HEK293 (cell line): ENCODE measurements around the gene CEP89.

Source experiments
- CTCF ChIA-PET: fragments of 350-600 bp; formaldehyde crosslinking; extraction: SDS; loops from one replicate; lab custom pipeline; 2021; ENCODE audit warnings: antibody characterized with exemption; lab: Yijun Ruan, JAX
- POLR2A ChIA-PET: fragments of 300-600 bp; formaldehyde crosslinking; extraction: SDS; loops from one replicate; lab custom pipeline; 2020; ENCODE audit warnings: antibody characterized with exemption, inconsistent platforms; lab: Yijun Ruan, JAX
- H3K27ac ChIP-seq: fragments of 200-500 bp; sonication (Bioruptor generic); 2 replicates; pipeline ENCODE4 v1.5.1; 2014; ENCODE audit warnings: low read depth, low read length, control low read depth, inconsistent platforms; ENCODE audit errors: extremely low read depth
- H3K36me3 ChIP-seq, 2 experiments: fragments of 200-500 bp in 1 of 2; sonication (Bioruptor generic) in 1 of 2; 1 replicate in 1 of 2; 2 replicates in 1 of 2; pipeline ENCODE4 v1.5.1; 2014 to 2017; ENCODE audit warnings: inconsistent platforms in 2 of 2, low read length in 2 of 2; ENCODE audit not compliant: control insufficient read depth in 2 of 2, insufficient read depth in 1 of 2
- H3K4me1 ChIP-seq: fragments of 200-500 bp; sonication (Bioruptor generic); 2 replicates; pipeline ENCODE4 v1.5.1; 2014; ENCODE audit warnings: mild to moderate bottlenecking, low read length, inconsistent platforms; ENCODE audit not compliant: control insufficient read depth, insufficient read depth
- H3K4me3 ChIP-seq: 2 replicates; pipeline ENCODE4 v1.5.1; 2011; ENCODE audit warnings: low read depth, mild to moderate bottlenecking, control low read depth, low read length, moderate library complexity
- H3K9me3 ChIP-seq: fragments of 200-500 bp; sonication (Bioruptor generic); 2 replicates; pipeline ENCODE4 v1.5.1; 2014; ENCODE audit warnings: low read depth, low read length, inconsistent platforms; ENCODE audit not compliant: control insufficient read depth, insufficient read depth
- KLF7 ChIP-seq: fragments of 450-650 bp; formaldehyde crosslinking; IDR thresholded peaks from 2 replicates; pipeline ENCODE4 v1.5.1; 2016; ENCODE audit warnings: missing biosample characterization, missing genetic modification characterization, borderline replicate concordance
- KLF8 ChIP-seq: fragments of 450-650 bp; formaldehyde crosslinking; IDR thresholded peaks from 2 replicates; pipeline ENCODE4 v1.5.1; 2016; ENCODE audit warnings: missing biosample characterization, missing genetic modification characterization
- KLF9 ChIP-seq: fragments of 450-650 bp; formaldehyde crosslinking; IDR thresholded peaks from 2 replicates; pipeline ENCODE4 v1.5.1; 2016; ENCODE audit warnings: missing biosample characterization, missing genetic modification characterization, low read depth
- SP3 ChIP-seq: fragments of 450-650 bp; formaldehyde crosslinking; IDR thresholded peaks from 2 replicates; pipeline ENCODE4 v1.5.1; 2016; ENCODE audit warnings: missing biosample characterization, missing genetic modification characterization
- TRIM28 ChIP-seq: IDR thresholded peaks from 2 replicates; pipeline ENCODE4 v1.6.1; 2011; ENCODE audit warnings: low read length, control low read depth, borderline replicate concordance
- TSHZ1 ChIP-seq: fragments of 450-650 bp; formaldehyde crosslinking; IDR thresholded peaks from 2 replicates; pipeline ENCODE4 v1.5.1; 2016; ENCODE audit warnings: missing biosample characterization, missing genetic modification characterization, borderline replicate concordance
- WT1 ChIP-seq: fragments of 450-650 bp; formaldehyde crosslinking; IDR thresholded peaks from 2 replicates; pipeline ENCODE4 v1.5.1; 2016; ENCODE audit warnings: missing biosample characterization, missing genetic modification characterization
- ZBTB11 ChIP-seq: fragments of 450-650 bp; formaldehyde crosslinking; conservative IDR thresholded peaks from 2 replicates; pipeline ENCODE4 v1.5.1; 2016; ENCODE audit warnings: low read depth, missing biosample characterization, missing genetic modification characterization
- ZBTB21 ChIP-seq: fragments of 450-650 bp; formaldehyde crosslinking; IDR thresholded peaks from 2 replicates; pipeline ENCODE4 v1.5.1; 2017; ENCODE audit warnings: missing biosample characterization, missing genetic modification characterization
- ZBTB8A ChIP-seq: fragments of 450-650 bp; formaldehyde crosslinking; IDR thresholded peaks from 2 replicates; pipeline ENCODE4 v1.5.1; 2016; ENCODE audit warnings: missing biosample characterization, missing genetic modification characterization
- ZNF169 ChIP-seq: fragments of 450-650 bp; formaldehyde crosslinking; IDR thresholded peaks from 2 replicates; pipeline ENCODE4 v1.5.1; 2016; ENCODE audit warnings: missing biosample characterization, missing genetic modification characterization
- ZNF274 ChIP-seq, 2 experiments: fragments of 200-500 bp in 1 of 2; fragments of 450-650 bp in 1 of 2; sonication (Bioruptor generic) in 1 of 2; formaldehyde crosslinking in 1 of 2; IDR thresholded peaks; 2 replicates each; pipeline versions ENCODE4 v1.5.1 to v1.6.1; 2014 to 2016; ENCODE audit warnings: borderline replicate concordance in 1 of 2, inconsistent platforms in 1 of 2, low read length in 1 of 2, missing biosample characterization in 1 of 2, missing genetic modification characterization in 1 of 2
- ZNF350 ChIP-seq: fragments of 450-650 bp; formaldehyde crosslinking; IDR thresholded peaks from 2 replicates; pipeline ENCODE4 v1.5.0; 2017; ENCODE audit warnings: missing biosample characterization, mild to moderate bottlenecking, missing genetic modification characterization
- ZNF362 ChIP-seq: fragments of 450-650 bp; formaldehyde crosslinking; IDR thresholded peaks from 2 replicates; pipeline ENCODE4 v1.5.1; 2016; ENCODE audit warnings: missing biosample characterization, missing genetic modification characterization
- ZNF398 ChIP-seq: fragments of 450-650 bp; formaldehyde crosslinking; IDR thresholded peaks from 2 replicates; pipeline ENCODE4 v1.5.1; 2017; ENCODE audit warnings: missing biosample characterization, missing genetic modification characterization
- ZNF501 ChIP-seq: fragments of 450-650 bp; formaldehyde crosslinking; IDR thresholded peaks from 2 replicates; pipeline ENCODE4 v1.5.1; 2016; ENCODE audit warnings: missing biosample characterization, missing genetic modification characterization
- ZNF571 ChIP-seq: fragments of 450-650 bp; formaldehyde crosslinking; IDR thresholded peaks from 2 replicates; pipeline ENCODE4 v1.5.0; 2017; ENCODE audit warnings: missing biosample characterization, missing genetic modification characterization
- ZNF585B ChIP-seq: fragments of 450-650 bp; formaldehyde crosslinking; IDR thresholded peaks from 2 replicates; pipeline ENCODE4 v1.5.1; 2016; ENCODE audit warnings: missing biosample characterization, missing genetic modification characterization
- ZNF629 ChIP-seq: fragments of 450-650 bp; formaldehyde crosslinking; IDR thresholded peaks from 2 replicates; pipeline ENCODE4 v1.5.1; 2017; ENCODE audit warnings: missing biosample characterization, missing genetic modification characterization
- ZNF701 ChIP-seq: fragments of 450-650 bp; formaldehyde crosslinking; IDR thresholded peaks from 2 replicates; pipeline ENCODE4 v1.5.1; 2016; ENCODE audit warnings: missing biosample characterization, missing genetic modification characterization
- ZNF785 ChIP-seq: fragments of 450-650 bp; formaldehyde crosslinking; IDR thresholded peaks from 2 replicates; pipeline ENCODE4 v1.5.1; 2016; ENCODE audit warnings: missing biosample characterization, missing genetic modification characterization
- ZNF791 ChIP-seq: fragments of 450-650 bp; formaldehyde crosslinking; IDR thresholded peaks from 2 replicates; pipeline ENCODE4 v1.5.1; 2016; ENCODE audit warnings: missing biosample characterization, missing genetic modification characterization
- TF ChIP-seq, protein P1 (sequence below): fragments of 450-650 bp; formaldehyde crosslinking; IDR thresholded peaks from 2 replicates; pipeline ENCODE4 v1.5.1; 2017; ENCODE audit warnings: missing biosample characterization, missing genetic modification characterization

The CEP89 gene

DNA sequence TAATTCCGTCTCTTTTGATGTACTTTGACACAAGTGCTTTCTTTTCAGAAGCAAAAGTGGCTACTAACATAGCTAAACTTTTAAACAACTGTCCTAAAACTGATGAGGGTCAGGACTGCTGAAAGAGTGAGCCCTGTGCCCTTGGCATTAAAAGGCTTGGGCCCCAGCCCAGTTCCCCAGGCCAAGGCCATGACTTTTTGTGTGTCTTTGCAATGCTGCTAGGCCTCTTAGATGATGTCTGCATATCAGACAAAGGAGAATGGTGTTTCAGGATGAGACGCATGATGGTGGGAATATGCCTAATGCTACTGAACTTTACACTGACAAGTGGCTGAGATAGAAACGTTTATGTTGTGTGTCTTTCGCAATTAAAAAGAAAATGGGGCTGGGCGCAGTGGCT lies 140.1 kb downstream of the CEP89 start (continued):
- TF ChIP-seq SP3 (tag by site-specific recombination) (no peak), ZNF791 (tag by site-specific recombination) (no peak), ZBTB21 (no peak), KLF7 (tag by site-specific recombination) (no peak), ZNF169 (tag by site-specific recombination) (no peak), ZNF785 (no peak)

- no peak for TF ChIP-seq ZNF701 (tag by site-specific recombination)
- no peak for TF ChIP-seq ZNF585B
- no peak for TF ChIP-seq TRIM28
- no peak for TF ChIP-seq TSHZ1 (tag by site-specific recombination)
- no peak for TF ChIP-seq KLF8 (tag by site-specific recombination)
- TF ChIP-seq ZBTB8A, result no peak
- TF ChIP-seq ZNF362, result no peak
- TF ChIP-seq ZNF629 (tag by site-specific recombination), result no peak
- no peak for TF ChIP-seq ZNF274 (IDR thresholded peaks at IDR 0.05; ENCODE audit: low read length)
- no peak for TF ChIP-seq ZNF274 (tag by site-specific recombination; IDR thresholded peaks at IDR 0.05; ENCODE audit: borderline replicate concordance)
- TF ChIP-seq ZNF501 (tag by site-specific recombination), result no peak
- TF ChIP-seq, protein P1, sequence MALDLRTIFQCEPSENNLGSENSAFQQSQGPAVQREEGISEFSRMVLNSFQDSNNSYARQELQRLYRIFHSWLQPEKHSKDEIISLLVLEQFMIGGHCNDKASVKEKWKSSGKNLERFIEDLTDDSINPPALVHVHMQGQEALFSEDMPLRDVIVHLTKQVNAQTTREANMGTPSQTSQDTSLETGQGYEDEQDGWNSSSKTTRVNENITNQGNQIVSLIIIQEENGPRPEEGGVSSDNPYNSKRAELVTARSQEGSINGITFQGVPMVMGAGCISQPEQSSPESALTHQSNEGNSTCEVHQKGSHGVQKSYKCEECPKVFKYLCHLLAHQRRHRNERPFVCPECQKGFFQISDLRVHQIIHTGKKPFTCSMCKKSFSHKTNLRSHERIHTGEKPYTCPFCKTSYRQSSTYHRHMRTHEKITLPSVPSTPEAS (tag by site-specific recombination), result no peak
- TF ChIP-seq ZBTB11 (tag by site-specific recombination), result no peak
- no peak for TF ChIP-seq ZNF350 (tag by site-specific recombination)
- no peak for TF ChIP-seq ZNF571 (tag by site-specific recombination)
- no peak for TF ChIP-seq KLF9 (tag by site-specific recombination)
- no peak for TF ChIP-seq ZNF398
- TF ChIP-seq WT1 (tag by site-specific recombination), result no peak
- H3K27ac ChIP-seq, result no peak overlapping the region
- H3K9me3 ChIP-seq, result peaks cover 3% of the 10 kb centered on the region
- H3K36me3 ChIP-seq, result no peaks in the 10 kb centered on the region
- CTCF ChIA-PET, result interaction anchor here (1.4 kb wide), 1 partner anchor 10 kb away, joined by 6 read pairs; no protein-coding TSS in a partner anchor
- H3K4me1 ChIP-seq, result peaks cover 3% of the 10 kb centered on the region; the same call in 1 of the 2 replicates
- H3K4me3 ChIP-seq, result no peak overlapping the region
- POLR2A ChIA-PET, result no interaction called here
Observed at GRCh38 chr19:32830231-32831014, 141.3 kb downstream of the CEP89 start.
